HG02588 (cell line): ENCODE data around the gene BCL2.
A peak's percentile ranks its signal among the peaks of the same experiment; 100 is the strongest.

ENCODE experiments used
- ATAC-seq: cut with Tn5 transposase; IDR thresholded peaks from one replicate; pipeline ENCODE4 v1.9.1; 2021; ENCODE audit warnings: mild to moderate bottlenecking, moderate library complexity; ENCODE audit not compliant: unreplicated experiment

Gene BCL2

GRCh38 chr18:63099091-63099840 lies 220.3 kb downstream of the BCL2 start:
- no peak for ATAC-seq

GRCh38 chr18:63098018-63098981 lies 221.3 kb downstream of the BCL2 start:
- peak; percentile 74 for ATAC-seq

- ATAC-seq = no peak
These were observed 222.4 kb downstream of the BCL2 start for GRCh38 chr18:63097178-63097577.

GRCh38 chr18:63096327-63096874 lies 223.2 kb downstream of the BCL2 start:
- no peak for ATAC-seq

GRCh38 chr18:63095768-63096167 lies 223.8 kb downstream of the BCL2 start:
- ATAC-seq = no peak

- ATAC-seq = no peak
These were observed 227.8 kb downstream of the BCL2 start for GRCh38 chr18:63091671-63092364.

- ATAC-seq = no peak
These were observed 229.2 kb downstream of the BCL2 start for GRCh38 chr18:63090334-63090733.

- no peak for ATAC-seq
These were observed 230.5 kb downstream of the BCL2 start for GRCh38 chr18:63089041-63089440.

GRCh38 chr18:63088262-63088661 lies 231.3 kb downstream of the BCL2 start:
- no peak for ATAC-seq

GRCh38 chr18:63087421-63088230 lies 231.9 kb downstream of the BCL2 start:
- no peak for ATAC-seq

GRCh38 chr18:63085611-63086010 lies 234.0 kb downstream of the BCL2 start:
- no peak for ATAC-seq

- no peak for ATAC-seq
These were observed 235.3 kb downstream of the BCL2 start for GRCh38 chr18:63084219-63084618.

GRCh38 chr18:63083555-63083954 lies 236.0 kb downstream of the BCL2 start:
- ATAC-seq = no peak

- no peak for ATAC-seq
These were observed 236.5 kb downstream of the BCL2 start for GRCh38 chr18:63083020-63083531.

- no peak for ATAC-seq
These were observed 237.1 kb downstream of the BCL2 start for GRCh38 chr18:63082366-63083019.

GRCh38 chr18:63079114-63079513 lies 240.5 kb downstream of the BCL2 start:
- no peak for ATAC-seq

GRCh38 chr18:63078471-63078870 lies 241.1 kb downstream of the BCL2 start:
- peak; percentile 83 for ATAC-seq

- ATAC-seq = peak; percentile 48
These were observed 244.6 kb downstream of the BCL2 start for GRCh38 chr18:63074981-63075404.

GRCh38 chr18:63073481-63073880 lies 246.1 kb downstream of the BCL2 start:
- no peak for ATAC-seq
